Measurements from ENCODE around the gene ASAP2.

DNA sequence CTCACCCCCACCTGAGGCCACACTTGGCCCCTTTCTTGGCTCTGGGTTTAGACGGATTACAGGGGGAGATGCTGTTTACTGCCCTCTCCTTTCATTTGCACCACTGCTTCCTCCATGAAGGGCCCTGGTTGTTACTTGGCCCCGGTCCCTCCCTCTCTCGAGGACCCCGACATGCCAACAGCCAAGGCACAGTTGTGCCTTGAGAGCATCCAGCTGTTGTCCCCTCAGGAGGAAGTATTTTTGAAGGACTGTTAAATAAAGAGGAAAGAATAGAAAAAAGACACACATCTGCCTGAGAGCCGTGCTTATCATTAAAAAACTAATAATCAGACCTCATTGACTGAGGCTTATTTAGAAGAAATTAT lies 172.8 kb downstream of the ASAP2 start:
- TF ChIP-seq, protein P1, sequence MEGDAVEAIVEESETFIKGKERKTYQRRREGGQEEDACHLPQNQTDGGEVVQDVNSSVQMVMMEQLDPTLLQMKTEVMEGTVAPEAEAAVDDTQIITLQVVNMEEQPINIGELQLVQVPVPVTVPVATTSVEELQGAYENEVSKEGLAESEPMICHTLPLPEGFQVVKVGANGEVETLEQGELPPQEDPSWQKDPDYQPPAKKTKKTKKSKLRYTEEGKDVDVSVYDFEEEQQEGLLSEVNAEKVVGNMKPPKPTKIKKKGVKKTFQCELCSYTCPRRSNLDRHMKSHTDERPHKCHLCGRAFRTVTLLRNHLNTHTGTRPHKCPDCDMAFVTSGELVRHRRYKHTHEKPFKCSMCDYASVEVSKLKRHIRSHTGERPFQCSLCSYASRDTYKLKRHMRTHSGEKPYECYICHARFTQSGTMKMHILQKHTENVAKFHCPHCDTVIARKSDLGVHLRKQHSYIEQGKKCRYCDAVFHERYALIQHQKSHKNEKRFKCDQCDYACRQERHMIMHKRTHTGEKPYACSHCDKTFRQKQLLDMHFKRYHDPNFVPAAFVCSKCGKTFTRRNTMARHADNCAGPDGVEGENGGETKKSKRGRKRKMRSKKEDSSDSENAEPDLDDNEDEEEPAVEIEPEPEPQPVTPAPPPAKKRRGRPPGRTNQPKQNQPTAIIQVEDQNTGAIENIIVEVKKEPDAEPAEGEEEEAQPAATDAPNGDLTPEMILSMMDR (optimal IDR thresholded peaks at IDR 0.05 in 1 of 3, IDR thresholded peaks at IDR 0.05 in 1 of 3, conservative IDR thresholded peaks at IDR 0.05 in 1 of 3; ENCODE audit: extremely low read depth in 1 of 3, insufficient read depth in 2 of 3, low read length in 3 of 3): no peak
- TF ChIP-seq EZH2 (IDR thresholded peaks at IDR 0.05; ENCODE audit: low read length): no peak
